DOHH2 (cell line): ENCODE data around the gene GATAD2A.

Source experiments
- H3F3A ChIP-seq: fragments of 200-600 bp; sonication (generic), shearing (Covaris generic); 2 replicates; pipeline ENCODE4 v1.6.0; 2016; ENCODE audit warnings: antibody characterized with exemption, mild to moderate bottlenecking; ENCODE audit not compliant: control insufficient read depth, insufficient read depth
- H3K27ac ChIP-seq: fragments of 200-600 bp; sonication (generic); 2 replicates; pipeline ENCODE4 v1.5.1; 2014; ENCODE audit warnings: low read depth, mild to moderate bottlenecking, low read length, moderate library complexity
- H3K27me3 ChIP-seq: fragments of 200-600 bp; sonication (generic); 2 replicates; pipeline ENCODE4 v1.6.1; 2014; ENCODE audit warnings: mild to moderate bottlenecking, low read length, mixed read lengths; ENCODE audit not compliant: control insufficient read depth
- H3K36me3 ChIP-seq: fragments of 200-600 bp; sonication (generic); 2 replicates; pipeline ENCODE4 v1.6.1; 2014; ENCODE audit warnings: mild to moderate bottlenecking, low read length, moderate library complexity, mixed read lengths; ENCODE audit not compliant: control insufficient read depth
- H3K4me1 ChIP-seq: fragments of 200-600 bp; sonication (generic); 2 replicates; pipeline ENCODE4 v1.6.1; 2014; ENCODE audit warnings: mild to moderate bottlenecking, low read length, mixed read lengths; ENCODE audit not compliant: control insufficient read depth
- H3K4me2 ChIP-seq: fragments of 200-600 bp; sonication (generic); 2 replicates; pipeline ENCODE4 v1.6.0; 2014; ENCODE audit warnings: mild to moderate bottlenecking, low read length, moderate library complexity
- H3K4me3 ChIP-seq: fragments of 200-600 bp; sonication (generic); 2 replicates; pipeline ENCODE4 v1.5.1; 2014; ENCODE audit warnings: mild to moderate bottlenecking, low read length, mixed read lengths
- H3K79me2 ChIP-seq: fragments of 200-600 bp; sonication (generic); 2 replicates; pipeline ENCODE4 v1.6.1; 2014; ENCODE audit warnings: mild to moderate bottlenecking, low read length, mixed read lengths; ENCODE audit not compliant: control insufficient read depth
- H3K9me2 ChIP-seq: fragments of 200-600 bp; sonication (generic); replicated peaks from 2 replicates; pipeline ENCODE4 v1.6.1; 2014; ENCODE audit warnings: mild to moderate bottlenecking, low read length, mixed read lengths; ENCODE audit not compliant: control insufficient read depth
- H3K9me3 ChIP-seq: fragments of 200-600 bp; sonication (generic); 2 replicates; pipeline ENCODE4 v1.6.1; 2014; ENCODE audit warnings: antibody characterized with exemption, low read length, mixed read lengths; ENCODE audit not compliant: control insufficient read depth, insufficient read depth
- H4K20me1 ChIP-seq: fragments of 200-600 bp; sonication (generic); 2 replicates; pipeline ENCODE4 v1.6.0; 2014; ENCODE audit warnings: low read depth, mild to moderate bottlenecking, antibody characterized with exemption, low read length, moderate library complexity; ENCODE audit not compliant: control insufficient read depth, insufficient read depth
- EZH2phosphoT487 ChIP-seq: fragments of 200-600 bp; sonication (generic); IDR thresholded peaks from 2 replicates; pipeline ENCODE4 v1.6.1; 2017; ENCODE audit warnings: borderline replicate concordance, mild to moderate bottlenecking, antibody characterized with exemption, low read length, moderate library complexity, mixed read lengths
- TF ChIP-seq, protein P1 (sequence below): fragments of 200-600 bp; sonication (generic); IDR thresholded peaks from one replicate; pipeline ENCODE4 v1.5.1; 2014; ENCODE audit warnings: antibody characterized with exemption, mild to moderate bottlenecking, low read depth, low read length; ENCODE audit not compliant: poor library complexity, severe bottlenecking

Gene GATAD2A

DNA sequence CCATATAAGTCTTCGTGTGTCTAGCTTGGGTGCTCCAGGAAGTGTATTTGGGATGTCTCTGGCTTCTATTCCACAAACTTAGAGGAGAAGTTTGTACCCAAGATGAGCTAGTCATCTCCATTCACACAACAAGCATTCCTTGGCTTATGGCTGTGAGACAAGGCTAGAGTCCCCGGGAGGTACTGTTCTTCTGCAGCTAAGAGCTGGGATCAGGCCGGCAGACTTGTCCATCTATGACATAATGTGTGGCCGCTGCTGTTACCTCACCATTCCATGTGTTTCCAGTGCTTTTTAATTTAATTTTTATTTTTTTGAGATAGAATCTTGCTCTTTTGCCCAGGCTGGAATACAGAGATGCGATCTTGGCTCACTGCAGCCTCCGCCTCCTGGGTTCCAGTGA is 20.7 kb downstream of the GATAD2A start:
- Histone ChIP-seq H3K4me2 (no peak overlapping the region), H3K4me1 (peaks cover 20% of the 10 kb centered on the region), H3K36me3 (peaks cover 34% of the 10 kb centered on the region), H3K27ac (no peak overlapping the region), H4K20me1 (peaks cover 49% of the 10 kb centered on the region), H3K9me2 (no peaks in the 10 kb centered on the region), H3K4me3 (no peak overlapping the region), H3K79me2 (peaks cover 100% of the 10 kb centered on the region), H3K9me3 (no peaks in the 10 kb centered on the region), H3F3A (no peaks in the 10 kb centered on the region), H3K27me3 (no peaks in the 10 kb centered on the region)
- TF ChIP-seq, protein P1, sequence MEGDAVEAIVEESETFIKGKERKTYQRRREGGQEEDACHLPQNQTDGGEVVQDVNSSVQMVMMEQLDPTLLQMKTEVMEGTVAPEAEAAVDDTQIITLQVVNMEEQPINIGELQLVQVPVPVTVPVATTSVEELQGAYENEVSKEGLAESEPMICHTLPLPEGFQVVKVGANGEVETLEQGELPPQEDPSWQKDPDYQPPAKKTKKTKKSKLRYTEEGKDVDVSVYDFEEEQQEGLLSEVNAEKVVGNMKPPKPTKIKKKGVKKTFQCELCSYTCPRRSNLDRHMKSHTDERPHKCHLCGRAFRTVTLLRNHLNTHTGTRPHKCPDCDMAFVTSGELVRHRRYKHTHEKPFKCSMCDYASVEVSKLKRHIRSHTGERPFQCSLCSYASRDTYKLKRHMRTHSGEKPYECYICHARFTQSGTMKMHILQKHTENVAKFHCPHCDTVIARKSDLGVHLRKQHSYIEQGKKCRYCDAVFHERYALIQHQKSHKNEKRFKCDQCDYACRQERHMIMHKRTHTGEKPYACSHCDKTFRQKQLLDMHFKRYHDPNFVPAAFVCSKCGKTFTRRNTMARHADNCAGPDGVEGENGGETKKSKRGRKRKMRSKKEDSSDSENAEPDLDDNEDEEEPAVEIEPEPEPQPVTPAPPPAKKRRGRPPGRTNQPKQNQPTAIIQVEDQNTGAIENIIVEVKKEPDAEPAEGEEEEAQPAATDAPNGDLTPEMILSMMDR, result no peak
- no peak for TF ChIP-seq EZH2phosphoT487

DNA sequence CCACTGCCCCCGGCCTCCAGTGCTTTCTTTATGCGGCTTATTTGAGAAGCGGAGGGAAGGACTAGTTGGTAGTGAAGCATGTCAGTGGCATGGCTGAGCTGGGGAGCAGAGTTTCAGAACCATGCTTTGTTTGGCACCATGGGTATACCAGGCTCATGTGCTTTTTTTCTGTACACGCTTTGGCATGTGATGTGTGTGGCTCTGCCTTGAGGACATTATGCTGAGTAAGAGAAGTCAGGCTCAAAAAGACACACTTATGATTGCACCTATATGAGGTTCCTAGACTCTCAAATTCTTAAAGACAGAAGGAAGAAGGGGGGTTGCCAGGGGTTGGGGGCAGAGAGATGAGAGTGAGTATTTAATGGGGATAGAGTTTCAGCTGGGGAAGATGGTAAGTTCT is 21.3 kb downstream of the GATAD2A start:
- no peak overlapping the region for H3K4me3 ChIP-seq
- H3K27ac ChIP-seq, result no peak overlapping the region
- H3K9me2 ChIP-seq, result no peaks in the 10 kb centered on the region
- no peaks in the 10 kb centered on the region for H3F3A ChIP-seq
- TF ChIP-seq, protein P1, result no peak
- TF ChIP-seq EZH2phosphoT487, result no peak
- peaks cover 49% of the 10 kb centered on the region for H4K20me1 ChIP-seq
- no peaks in the 10 kb centered on the region for H3K27me3 ChIP-seq
- peaks cover 20% of the 10 kb centered on the region for H3K4me1 ChIP-seq
- H3K36me3 ChIP-seq, result peaks cover 31% of the 10 kb centered on the region
- peaks cover 100% of the 10 kb centered on the region for H3K79me2 ChIP-seq
- H3K4me2 ChIP-seq, result no peak overlapping the region
- no peaks in the 10 kb centered on the region for H3K9me3 ChIP-seq

DNA sequence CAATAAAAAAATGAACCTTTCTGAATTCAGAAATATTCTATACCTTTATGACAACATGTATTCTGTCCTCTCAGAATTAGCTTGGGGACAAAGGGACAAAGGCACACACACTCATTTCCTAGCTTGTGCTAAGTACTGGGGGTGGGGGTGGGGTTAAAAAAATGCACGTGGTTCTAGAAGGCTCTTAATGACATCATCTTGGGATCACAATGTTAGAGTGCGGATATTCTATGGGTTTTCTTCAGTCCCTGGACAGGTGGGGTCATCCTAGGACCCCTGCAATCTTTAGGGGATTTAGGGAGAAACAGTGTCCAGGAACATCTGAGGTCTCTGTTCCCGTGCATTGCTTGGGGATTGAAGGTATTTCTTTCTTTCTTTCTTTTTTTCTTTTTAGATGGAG is 21.8 kb downstream of the GATAD2A start:
- Histone ChIP-seq H3K9me3 (no peaks in the 10 kb centered on the region), H3K9me2 (no peaks in the 10 kb centered on the region), H3K79me2 (peaks cover 100% of the 10 kb centered on the region), H3K4me3 (no peak overlapping the region), H3K27ac (no peak overlapping the region), H3F3A (no peaks in the 10 kb centered on the region), H3K4me2 (no peak overlapping the region), H3K4me1 (peaks cover 20% of the 10 kb centered on the region), H4K20me1 (peaks cover 46% of the 10 kb centered on the region), H3K27me3 (no peaks in the 10 kb centered on the region), H3K36me3 (peaks cover 31% of the 10 kb centered on the region)
- TF ChIP-seq, protein P1, result no peak
- TF ChIP-seq EZH2phosphoT487, result no peak
